B cell (primary cell): ENCODE measurements around the gene S1PR5.

ENCODE experiments used
- EZH2 ChIP-seq: IDR thresholded peaks from 2 replicates; pipeline ENCODE4 v1.6.1; 2012; ENCODE audit warnings: borderline replicate concordance, low read depth, mild to moderate bottlenecking, moderate library complexity, low read length; ENCODE audit not compliant: insufficient read depth, poor library complexity, severe bottlenecking
- TF ChIP-seq, protein P1 (sequence below): fragments of 200-600 bp; IDR thresholded peaks from one replicate; pipeline ENCODE4 v1.8.0; 2022; ENCODE audit warnings: antibody characterized with exemption, mild to moderate bottlenecking

GRCh38 chr19:10544242-10544752 lies 27.1 kb upstream of the S1PR5 start:
- no peak for TF ChIP-seq EZH2
- TF ChIP-seq, protein P1, sequence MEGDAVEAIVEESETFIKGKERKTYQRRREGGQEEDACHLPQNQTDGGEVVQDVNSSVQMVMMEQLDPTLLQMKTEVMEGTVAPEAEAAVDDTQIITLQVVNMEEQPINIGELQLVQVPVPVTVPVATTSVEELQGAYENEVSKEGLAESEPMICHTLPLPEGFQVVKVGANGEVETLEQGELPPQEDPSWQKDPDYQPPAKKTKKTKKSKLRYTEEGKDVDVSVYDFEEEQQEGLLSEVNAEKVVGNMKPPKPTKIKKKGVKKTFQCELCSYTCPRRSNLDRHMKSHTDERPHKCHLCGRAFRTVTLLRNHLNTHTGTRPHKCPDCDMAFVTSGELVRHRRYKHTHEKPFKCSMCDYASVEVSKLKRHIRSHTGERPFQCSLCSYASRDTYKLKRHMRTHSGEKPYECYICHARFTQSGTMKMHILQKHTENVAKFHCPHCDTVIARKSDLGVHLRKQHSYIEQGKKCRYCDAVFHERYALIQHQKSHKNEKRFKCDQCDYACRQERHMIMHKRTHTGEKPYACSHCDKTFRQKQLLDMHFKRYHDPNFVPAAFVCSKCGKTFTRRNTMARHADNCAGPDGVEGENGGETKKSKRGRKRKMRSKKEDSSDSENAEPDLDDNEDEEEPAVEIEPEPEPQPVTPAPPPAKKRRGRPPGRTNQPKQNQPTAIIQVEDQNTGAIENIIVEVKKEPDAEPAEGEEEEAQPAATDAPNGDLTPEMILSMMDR = no peak
